GM12892 (cell line): ENCODE data around the gene SLC30A7.

Experiments
- POLR2A ChIP-seq: IDR thresholded peaks from 2 replicates; pipeline ENCODE4 v1.6.1; 2011; ENCODE audit warnings: low read depth, low read length, control low read depth
- POLR2AphosphoS5 ChIP-seq: IDR thresholded peaks from 2 replicates; pipeline ENCODE4 v1.6.1; 2011; ENCODE audit warnings: low read depth, low read length, control low read depth

DNA sequence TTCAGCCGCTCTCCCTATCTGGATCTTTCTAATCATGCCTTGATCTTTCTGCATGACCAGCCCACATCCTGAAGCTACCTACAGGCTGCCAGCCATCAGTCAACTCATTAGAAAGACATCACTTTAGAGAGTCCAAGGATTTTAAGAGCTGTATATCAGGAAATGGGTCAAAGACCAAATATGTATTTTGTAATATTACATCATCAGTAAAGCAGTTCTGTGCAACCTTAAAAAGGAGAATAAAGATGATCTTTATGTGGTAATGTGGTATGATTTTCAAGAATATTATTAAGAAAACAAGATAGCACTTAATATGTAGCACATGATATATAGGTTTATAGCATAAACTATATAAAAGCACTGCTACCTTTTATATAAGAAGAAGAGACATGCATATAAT, 47.6 kb downstream of the SLC30A7 start:
- TF ChIP-seq POLR2A (no peak), POLR2AphosphoS5 (no peak)
